Dermis microvascular lymphatic vessel endothelial cell (primary cell): ENCODE data around the gene PDZK1IP1. TPM values are rescaled to one million over a fixed set of nuclear protein-coding genes. Genes with fewer than 3 reads are reported as not detected.

Source experiments
- DNase-seq, 2 donors: peaks; one replicate each; pipeline versions ENCODE4 v3.0.0 to v3.0.0-alpha.2; 2010; ENCODE audit warnings: low read depth in 2 of 2
- total RNA-seq: library from RNA; depleted of rRNA; stranded (reverse); fragments of >200 nt; gene quantifications from 2 replicates; pipeline ENCODE4 v1.2.1, GENCODE V29; 2014

The PDZK1IP1 gene, protein sequence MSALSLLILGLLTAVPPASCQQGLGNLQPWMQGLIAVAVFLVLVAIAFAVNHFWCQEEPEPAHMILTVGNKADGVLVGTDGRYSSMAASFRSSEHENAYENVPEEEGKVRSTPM
- total RNA-seq = 0.13 TPM in 2 replicates

GRCh38 chr1:47189844-47190508, at the start of gene PDZK1IP1:
TSS of gene PDZK1IP1 (minus strand) at chr1:47190036. CDS start at chr1:47189932, 104 bp downstream.
- DNase-seq = peak in 1 of 2 donors; percentile 51

DNA sequence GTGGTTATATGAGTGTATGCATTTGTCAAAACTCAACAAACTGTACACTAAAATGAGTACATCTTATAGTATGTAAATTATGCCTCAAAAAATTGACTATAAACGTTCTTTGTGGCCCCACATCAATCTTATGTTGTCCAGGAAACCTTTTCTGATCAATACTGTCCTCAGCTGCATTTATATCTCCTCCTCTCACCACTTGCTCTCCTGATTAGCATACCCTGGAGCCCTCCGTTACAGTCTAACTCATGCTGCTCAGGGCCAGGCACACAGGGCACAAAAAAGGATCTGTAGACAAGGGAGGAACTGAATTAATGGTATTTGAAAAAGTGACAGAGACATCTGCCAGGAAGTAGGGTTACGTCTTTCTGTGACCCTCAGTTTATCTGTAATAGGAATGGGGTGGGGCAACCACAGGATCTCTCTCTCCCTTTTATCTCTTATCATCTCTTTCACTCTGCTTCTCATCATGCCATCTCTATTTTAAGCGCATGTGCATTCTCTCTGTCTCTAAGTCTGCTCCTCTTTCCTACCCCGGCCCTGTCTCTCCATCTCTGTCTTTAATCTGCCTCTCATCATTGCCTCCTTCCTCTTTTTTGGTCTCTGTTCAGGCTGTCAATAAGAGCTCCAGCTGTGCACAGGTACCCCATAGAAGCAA, 49.2 kb upstream of the PDZK1IP1 start:
- no peak for DNase-seq

DNA sequence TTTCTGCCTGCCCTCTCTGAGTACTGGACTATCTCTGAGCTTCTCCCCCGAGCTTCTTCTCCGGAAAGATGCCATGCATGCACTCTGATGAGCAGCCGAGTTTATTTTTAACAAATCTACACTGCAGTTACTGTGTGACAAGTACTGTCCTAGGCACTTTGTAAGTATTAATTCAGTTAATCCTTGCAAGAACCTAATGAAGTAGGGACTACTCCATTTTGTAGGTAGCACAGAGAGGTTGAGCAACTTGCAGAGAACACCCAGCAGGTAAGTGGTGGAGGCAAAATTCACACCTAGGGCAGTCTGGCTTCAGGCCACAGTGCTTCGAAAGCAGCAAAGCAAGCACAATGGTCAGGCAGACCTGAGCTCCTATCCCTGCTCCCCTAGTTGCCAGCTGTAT, 46.0 kb upstream of the PDZK1IP1 start:
- no peak for DNase-seq

DNA sequence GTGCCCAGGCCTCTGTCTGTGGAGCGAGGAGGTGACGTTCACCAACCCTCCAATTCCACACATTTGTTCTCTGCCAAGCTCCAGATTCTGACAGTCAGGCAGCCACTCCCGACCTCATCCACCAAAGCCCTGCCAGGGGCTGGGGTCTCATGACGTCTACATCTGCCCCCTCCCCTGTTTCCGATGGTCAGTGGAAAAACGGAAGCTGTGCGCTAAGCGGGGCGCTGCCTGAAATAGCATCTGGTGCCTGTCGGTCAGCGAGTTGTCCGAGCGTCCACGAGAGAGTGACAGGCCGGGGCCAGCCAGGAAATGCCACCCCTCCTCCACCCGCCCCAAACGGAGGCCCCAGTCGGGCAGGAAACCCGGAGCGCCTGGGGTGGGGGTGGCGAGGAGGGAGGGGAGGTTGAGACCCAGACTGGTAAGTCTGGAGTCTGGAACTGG, 45.4 kb upstream of the PDZK1IP1 start:
- peak; percentile 80 to 88 for DNase-seq

- no peak for DNase-seq
Measured at GRCh38 chr1:47233186-47233585, 43.4 kb upstream of the PDZK1IP1 start.

DNA sequence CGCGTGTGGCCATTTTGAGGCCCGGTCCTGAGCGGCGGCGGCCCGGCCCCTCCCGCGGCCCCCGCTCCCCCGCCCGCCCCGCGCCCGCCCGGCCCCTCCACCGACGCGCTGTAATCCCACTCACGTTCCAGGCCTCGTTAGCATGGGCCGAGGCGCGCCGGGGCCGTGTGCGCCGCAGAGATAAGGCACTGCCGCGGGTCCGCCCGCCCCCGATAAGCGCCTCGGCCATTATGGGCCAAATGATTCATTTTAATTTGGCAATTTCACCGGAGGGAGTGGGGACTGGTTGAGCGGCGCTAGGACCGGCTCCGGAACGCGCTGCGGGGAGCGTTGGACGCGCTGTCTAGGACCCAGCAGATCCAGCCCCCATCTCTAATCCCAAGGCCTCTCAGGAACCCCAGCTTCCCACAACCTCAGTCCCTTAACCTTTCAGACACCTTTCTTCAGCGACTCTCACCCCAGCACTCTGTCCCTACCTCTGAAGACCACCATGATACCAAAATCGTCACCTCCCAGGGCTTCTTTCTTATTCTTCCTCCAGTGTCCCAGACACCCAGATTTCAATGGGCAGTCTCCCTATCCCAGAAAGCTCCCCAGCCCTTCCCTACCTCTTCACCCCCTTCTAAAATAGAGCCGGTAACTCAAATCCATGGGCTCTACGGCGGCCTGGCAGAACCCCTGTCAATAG, 42.5 kb upstream of the PDZK1IP1 start, which contains the start of gene TAL1:
TSS of gene TAL1 (minus strand) at position 39 of the 688 bp plus-strand sequence. CDS start 6,337 bp downstream, outside the sequence.
- peak; percentile 62 to 86 for DNase-seq

- peak; percentile 69 to 81 for DNase-seq
Measured at GRCh38 chr1:47231301-47232186, 41.7 kb upstream of the PDZK1IP1 start.

DNA sequence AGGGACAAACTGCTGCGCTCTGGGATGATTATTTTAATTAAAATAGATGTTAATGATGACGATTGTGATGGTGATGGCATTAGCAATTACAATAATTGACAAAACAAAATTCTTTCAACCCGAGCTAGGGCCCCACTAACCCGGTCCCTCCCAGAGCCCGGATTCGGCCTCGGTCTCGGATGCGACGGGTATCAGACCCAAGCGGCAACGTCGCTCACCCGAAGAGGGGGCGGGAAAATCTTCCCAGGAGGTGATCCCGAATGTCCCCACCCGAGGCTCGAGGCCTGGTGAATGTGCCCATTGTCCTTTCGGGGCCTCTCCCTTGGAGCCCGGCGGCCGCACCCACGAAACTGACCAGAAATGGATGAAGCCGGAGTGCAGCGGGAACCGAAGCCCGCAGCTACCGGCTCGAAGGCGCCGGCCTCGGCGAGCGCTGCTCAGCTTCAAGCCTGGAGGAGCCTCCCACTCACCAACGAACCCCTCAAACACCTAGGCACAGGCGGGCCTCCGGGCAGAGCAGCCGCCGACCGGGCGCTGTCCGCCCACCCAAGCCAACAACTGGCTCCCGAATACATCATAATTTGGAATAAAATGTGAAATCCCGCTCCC, 41.0 kb upstream of the PDZK1IP1 start:
- DNase-seq = peak in 1 of 2 donors; percentile 23

- peak in 1 of 2 donors; percentile 41 for DNase-seq
Measured at GRCh38 chr1:47229886-47230691, 40.3 kb upstream of the PDZK1IP1 start.

DNA sequence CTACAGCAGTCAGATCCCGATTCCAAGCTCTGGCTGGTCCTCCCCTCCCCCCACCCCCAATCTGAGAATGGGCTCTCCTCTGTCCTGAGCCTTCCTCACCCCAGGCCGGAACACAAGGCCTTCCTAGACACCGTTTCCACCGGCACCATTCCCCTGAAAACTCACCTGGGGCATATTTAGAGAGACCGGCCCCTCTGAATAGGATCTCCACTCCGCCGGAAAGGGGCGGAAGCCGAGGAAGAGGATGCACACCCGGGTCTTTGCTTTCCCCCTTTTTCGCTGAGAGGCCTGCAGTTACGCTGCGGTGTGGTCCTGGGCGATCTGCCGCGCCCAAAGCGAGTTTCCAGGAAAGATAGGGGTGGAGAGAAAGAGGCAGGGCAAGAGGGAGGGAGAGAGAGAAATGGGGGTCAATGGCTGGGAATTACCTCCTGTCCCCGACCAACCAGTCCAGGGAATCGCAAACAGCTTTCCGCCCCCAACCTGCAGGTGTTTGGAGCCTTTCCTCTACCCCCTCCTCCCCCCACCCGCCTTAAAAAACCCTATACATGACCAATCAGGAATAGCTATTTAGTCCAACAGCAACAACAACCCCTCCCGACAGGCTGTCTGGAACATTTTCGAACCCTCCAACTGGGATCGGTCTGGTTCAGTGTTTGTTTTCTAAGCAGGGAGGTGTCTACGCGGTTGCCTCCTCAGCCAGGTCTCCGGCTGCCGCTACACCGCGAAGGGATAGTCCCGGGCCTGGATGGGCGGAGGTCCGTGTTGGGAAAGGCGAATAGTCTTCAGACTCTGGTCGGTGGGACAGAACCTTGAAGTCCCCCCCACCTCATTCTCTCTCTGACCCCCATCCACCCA, 39.4 kb upstream of the PDZK1IP1 start:
- DNase-seq = peak; percentile 72 to 81

DNA sequence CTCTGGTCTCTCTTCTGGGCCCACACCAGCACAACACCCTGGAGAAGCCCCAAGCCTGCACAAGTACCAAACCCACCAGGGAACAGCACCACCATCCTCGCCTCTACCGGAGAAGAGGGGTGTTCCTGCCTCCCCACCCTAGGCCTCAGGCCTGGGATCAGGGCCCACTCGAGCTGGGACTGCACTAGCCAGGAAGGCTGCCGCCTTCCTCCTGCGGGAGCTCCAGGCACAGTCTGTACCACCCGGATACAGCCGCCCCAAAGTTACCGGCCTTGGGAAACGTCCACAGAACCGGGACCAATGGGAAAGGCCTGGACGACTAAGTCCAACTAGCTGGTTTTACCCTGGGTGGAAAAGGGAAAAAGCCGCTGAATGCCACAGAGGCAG, 38.8 kb upstream of the PDZK1IP1 start:
- peak in 1 of 2 donors; percentile 52 for DNase-seq

GRCh38 chr1:47227341-47228232, 37.8 kb upstream of the PDZK1IP1 start:
- DNase-seq = peak in 1 of 2 donors; percentile 31

GRCh38 chr1:47226839-47227215, 37.0 kb upstream of the PDZK1IP1 start:
- DNase-seq = no peak

DNA sequence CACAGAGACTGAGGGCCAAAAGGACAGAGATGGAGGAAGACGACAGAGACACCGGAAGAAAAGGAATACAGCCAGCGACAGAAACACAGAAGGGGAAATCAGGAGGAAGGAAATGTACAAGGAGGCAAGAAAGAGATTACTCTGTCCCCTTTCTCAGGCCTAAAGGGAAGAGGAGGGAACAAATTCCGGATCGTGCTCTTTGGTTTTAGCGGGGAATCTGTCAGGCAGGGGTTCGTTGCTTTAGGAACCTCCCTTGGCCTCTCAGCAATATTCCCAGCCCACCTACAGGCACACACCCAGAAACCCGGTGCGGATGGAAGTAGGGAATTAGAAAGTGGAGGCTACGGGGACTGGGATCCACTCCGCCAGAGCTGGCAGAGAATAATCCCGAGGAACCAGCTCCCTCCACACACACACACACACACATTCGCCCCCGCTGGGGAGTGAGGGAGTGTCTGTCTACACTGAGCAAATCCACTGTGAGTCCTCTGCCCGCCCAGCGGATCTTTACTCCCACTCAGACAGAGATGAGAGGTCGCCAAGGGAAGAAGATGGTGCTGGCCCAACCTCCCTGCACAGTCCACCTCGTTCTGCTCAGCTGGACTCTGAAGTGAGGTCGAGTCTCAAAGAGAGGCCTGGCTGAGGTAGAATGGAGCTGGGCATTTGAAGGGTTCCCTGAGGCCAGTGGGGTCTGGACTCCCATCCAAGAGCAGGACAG, 36.4 kb upstream of the PDZK1IP1 start:
- peak in 1 of 2 donors; percentile 48 for DNase-seq

DNA sequence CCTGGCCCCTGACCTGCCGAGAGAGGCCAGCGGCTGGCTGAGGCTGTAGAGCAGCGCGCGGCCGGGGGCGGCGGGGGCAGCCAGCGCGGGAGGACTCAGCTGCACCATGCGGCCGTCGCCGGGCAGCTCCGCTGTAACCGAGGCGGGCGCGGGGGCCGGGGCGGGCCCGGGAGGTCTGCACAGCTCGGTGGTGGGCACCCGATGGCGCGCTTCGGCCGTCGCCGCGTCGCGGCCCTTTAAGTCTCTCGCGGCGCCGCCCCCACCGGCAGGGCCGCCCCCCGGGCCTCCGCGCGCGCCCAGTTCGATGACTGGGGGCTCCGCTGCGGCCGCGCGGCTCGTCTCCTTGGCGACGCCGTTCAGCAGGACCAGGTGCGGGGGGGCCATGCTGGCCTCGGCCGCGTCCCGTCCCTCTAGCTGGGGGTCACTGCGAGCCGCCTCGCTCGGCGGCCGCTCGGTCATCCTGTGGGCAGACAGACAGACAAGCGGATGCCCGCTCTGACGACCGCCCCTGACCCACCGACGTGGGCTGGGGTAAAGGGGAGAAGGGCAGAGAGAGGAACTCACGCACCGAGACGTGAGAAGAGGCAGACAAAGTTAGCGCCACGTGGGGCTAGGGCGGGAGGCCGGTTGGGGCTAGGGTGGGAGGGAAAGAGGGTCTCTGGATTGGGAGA, 35.7 kb upstream of the PDZK1IP1 start:
- DNase-seq = peak in 1 of 2 donors; percentile 59

- no peak for DNase-seq
Measured at GRCh38 chr1:47224676-47225399, 35.0 kb upstream of the PDZK1IP1 start.
